Ishikawa (cell line): ENCODE results near the gene KIAA1191.

Source experiments
- CEBPB ChIP-seq: IDR thresholded peaks from 2 replicates; pipeline ENCODE4 v1.6.1; 2012
- CREB1 ChIP-seq: IDR thresholded peaks from 2 replicates; pipeline ENCODE4 v1.6.1; 2012; ENCODE audit warnings: low read depth
- EGR1 ChIP-seq: IDR thresholded peaks from 2 replicates; pipeline ENCODE4 v1.6.1; 2012
- EP300 ChIP-seq: IDR thresholded peaks from 2 replicates; pipeline ENCODE4 v1.6.1; 2012; ENCODE audit warnings: borderline replicate concordance
- FOXM1 ChIP-seq: IDR thresholded peaks from 2 replicates; pipeline ENCODE4 v1.6.1; 2012; ENCODE audit warnings: low read depth, borderline replicate concordance
- RAD21 ChIP-seq: IDR thresholded peaks from 2 replicates; pipeline ENCODE4 v1.6.1; 2012; ENCODE audit warnings: low read depth
- TAF1 ChIP-seq: IDR thresholded peaks from 2 replicates; pipeline ENCODE4 v1.6.1; 2012; ENCODE audit warnings: low read depth, mild to moderate bottlenecking
- TCF12 ChIP-seq: IDR thresholded peaks from 2 replicates; pipeline ENCODE4 v1.6.1; 2012; ENCODE audit warnings: low read depth
- YY1 ChIP-seq: IDR thresholded peaks from 2 replicates; pipeline ENCODE4 v1.6.1; 2012; ENCODE audit warnings: low read depth
- TF ChIP-seq, protein P1 (sequence below): IDR thresholded peaks from 2 replicates; pipeline ENCODE4 v1.6.1; 2012
- TF ChIP-seq, protein P2 (sequence below): IDR thresholded peaks from 2 replicates; pipeline ENCODE4 v1.6.1; 2012; ENCODE audit warnings: low read depth, mild to moderate bottlenecking

DNA sequence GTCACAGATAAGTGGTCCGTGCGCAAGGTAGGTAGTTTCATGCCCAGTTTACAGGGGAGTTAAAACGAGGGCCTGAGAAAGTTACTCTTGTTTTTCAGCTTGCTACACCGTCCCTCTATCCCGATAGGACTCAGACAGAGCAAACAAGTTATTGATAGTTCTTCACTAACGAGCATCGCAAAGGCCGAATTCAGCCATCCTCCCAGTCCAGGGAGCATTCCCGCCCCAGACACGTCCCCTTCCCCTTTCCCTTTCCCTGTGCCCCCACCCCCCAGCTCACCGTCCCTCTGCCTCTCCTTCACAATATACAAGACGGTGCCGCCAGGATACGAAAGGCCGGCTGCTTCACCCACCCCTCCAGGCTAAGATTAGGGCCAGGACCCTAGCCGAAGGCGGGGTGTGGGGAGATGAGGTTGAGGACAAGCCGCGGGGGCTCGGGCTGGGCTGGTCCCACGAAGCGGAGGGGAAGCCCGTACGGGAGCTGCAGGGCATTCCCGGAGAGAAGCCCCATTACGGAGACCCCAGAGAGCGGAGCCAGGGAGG lies 599 bp downstream of the KIAA1191 start:
- TF ChIP-seq, protein P1, sequence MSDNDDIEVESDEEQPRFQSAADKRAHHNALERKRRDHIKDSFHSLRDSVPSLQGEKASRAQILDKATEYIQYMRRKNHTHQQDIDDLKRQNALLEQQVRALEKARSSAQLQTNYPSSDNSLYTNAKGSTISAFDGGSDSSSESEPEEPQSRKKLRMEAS, result no peak
- TF ChIP-seq CREB1, result no peak
- TF ChIP-seq TCF12, result no peak
- no peak for TF ChIP-seq RAD21
- TF ChIP-seq YY1, result no peak
- TF ChIP-seq EP300, result no peak
- TF ChIP-seq CEBPB, result no peak
- no peak for TF ChIP-seq FOXM1
- TF ChIP-seq, protein P2, sequence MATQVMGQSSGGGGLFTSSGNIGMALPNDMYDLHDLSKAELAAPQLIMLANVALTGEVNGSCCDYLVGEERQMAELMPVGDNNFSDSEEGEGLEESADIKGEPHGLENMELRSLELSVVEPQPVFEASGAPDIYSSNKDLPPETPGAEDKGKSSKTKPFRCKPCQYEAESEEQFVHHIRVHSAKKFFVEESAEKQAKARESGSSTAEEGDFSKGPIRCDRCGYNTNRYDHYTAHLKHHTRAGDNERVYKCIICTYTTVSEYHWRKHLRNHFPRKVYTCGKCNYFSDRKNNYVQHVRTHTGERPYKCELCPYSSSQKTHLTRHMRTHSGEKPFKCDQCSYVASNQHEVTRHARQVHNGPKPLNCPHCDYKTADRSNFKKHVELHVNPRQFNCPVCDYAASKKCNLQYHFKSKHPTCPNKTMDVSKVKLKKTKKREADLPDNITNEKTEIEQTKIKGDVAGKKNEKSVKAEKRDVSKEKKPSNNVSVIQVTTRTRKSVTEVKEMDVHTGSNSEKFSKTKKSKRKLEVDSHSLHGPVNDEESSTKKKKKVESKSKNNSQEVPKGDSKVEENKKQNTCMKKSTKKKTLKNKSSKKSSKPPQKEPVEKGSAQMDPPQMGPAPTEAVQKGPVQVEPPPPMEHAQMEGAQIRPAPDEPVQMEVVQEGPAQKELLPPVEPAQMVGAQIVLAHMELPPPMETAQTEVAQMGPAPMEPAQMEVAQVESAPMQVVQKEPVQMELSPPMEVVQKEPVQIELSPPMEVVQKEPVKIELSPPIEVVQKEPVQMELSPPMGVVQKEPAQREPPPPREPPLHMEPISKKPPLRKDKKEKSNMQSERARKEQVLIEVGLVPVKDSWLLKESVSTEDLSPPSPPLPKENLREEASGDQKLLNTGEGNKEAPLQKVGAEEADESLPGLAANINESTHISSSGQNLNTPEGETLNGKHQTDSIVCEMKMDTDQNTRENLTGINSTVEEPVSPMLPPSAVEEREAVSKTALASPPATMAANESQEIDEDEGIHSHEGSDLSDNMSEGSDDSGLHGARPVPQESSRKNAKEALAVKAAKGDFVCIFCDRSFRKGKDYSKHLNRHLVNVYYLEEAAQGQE, result no peak
- no peak for TF ChIP-seq EGR1
- no peak for TF ChIP-seq TAF1
